NCI-H774 (cell line): Measurements from ENCODE around the gene IL19.

Source experiments
- DNase-seq: peaks from one replicate; lab custom pipeline; 2025; lab: John Stamatoyannopoulos, UW

The IL19 gene

DNA sequence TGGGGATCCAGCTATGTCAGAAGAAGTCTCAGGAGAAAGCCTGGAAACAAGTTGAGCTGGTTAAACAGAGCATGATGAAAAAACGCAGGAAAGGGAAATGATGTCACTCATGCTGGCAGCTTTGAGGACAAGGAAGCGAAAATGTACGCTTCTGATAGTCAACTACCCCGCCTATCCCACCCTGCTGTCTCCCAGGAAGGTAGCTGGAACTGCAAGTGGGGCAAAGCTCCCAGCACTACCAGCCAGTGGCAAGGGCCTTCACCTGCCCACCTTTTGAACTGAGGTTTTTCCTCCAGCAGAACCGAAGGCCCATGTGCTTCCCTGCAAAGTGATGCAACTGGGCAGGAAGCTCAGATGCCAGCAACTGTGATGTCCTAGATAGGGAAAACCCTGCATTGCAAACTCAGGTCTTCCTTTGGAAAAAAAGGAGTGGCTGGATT lies 88.5 kb downstream of the IL19 start:
- no peak for DNase-seq

DNA sequence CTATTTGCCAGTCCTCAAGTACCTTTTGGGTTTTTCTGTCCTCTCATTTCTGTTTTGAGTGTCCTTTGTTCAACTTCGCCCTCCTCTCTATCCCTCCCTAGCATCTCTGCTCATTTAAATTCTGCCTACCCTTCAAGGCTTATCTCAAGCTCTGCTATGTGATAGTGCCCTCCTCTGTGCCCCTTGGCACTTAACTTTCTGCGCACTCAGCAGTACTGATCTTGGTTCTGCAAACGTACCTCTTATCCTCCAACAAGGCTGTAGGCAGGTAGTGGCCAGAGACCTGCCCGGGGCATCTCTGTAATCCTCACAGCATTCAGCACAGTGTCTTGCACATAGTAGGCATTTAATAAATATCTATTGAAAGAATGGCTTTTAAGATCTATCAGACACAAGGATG lies 89.6 kb downstream of the IL19 start:
- no peak for DNase-seq

DNA sequence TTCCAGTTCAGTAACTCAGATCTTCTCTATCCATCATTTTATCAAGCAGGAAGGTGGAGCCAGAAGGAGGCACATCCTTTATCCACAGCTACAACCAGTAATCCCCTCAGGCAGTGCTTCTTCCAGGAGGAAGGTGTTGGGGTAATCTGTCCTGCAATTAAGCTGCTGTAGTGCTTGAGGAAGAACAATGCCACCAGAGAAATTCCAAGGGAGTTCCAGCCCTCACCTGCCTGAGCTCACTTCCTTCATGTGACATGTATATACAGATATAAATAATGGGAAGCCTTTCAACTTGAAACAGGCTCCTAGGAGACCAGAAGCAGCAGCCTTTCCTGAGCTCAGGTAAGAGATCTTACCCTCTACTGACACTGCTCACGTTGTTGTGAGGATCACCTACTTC lies 92.7 kb downstream of the IL19 start:
- DNase-seq, result no peak

DNA sequence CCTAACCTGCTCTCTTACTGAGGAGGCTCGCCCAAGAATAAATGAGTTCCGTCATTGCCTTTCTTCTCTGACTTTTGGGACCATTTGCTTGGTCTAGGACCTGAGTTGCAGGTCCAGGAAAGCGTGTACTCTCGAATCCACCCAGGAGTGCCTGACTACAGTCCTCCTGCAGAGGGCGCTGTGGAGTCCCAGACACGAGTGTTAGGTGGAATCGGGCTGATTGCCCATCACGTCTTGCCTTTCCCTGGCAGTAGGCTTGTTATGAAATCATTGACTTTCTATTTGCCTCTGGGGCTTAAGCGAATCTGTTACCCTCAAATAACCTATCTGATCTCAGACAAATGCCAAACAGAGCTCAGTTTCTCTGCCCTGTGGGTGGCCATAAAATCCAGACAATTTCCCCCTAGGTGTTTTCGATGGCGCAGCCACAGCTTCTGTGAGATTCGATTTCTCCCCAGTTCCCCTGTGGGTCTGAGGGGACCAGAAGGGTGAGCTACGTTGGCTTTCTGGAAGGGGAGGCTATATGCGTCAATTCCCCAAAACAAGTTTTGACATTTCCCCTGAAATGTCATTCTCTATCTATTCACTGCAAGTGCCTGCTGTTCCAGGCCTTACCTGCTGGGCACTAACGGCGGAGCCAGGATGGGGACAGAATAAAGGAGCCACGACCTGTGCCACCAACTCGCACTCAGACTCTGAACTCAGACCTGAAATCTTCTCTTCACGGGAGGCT lies 94.5 kb downstream of the IL19 start, which contains the start of gene IL20:
IL20 (plus strand) TSS at position 685 of the 733 bp plus-strand sequence. CDS start 230 bp downstream, outside the sequence.
- peak; percentile 5 for DNase-seq

DNA sequence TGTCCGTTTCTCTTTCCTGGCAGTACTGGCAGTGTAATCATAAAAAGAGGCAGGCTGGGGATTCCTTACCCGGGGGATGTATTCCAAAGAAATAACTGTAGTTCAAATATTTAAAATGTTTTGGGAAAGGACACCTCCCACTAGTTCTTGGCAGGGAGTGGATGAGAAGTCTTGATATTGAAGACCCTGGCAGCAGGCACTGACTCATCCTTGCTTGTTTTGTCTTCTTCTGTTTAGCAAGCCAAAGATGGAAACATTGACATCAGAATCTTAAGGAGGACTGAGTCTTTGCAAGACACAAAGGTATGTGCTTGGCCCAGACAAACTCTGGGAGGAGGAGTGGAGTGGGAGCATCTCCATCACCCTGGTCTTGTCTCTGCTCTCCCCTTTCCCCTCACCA lies 95.5 kb downstream of the IL19 start:
- DNase-seq, result no peak

DNA sequence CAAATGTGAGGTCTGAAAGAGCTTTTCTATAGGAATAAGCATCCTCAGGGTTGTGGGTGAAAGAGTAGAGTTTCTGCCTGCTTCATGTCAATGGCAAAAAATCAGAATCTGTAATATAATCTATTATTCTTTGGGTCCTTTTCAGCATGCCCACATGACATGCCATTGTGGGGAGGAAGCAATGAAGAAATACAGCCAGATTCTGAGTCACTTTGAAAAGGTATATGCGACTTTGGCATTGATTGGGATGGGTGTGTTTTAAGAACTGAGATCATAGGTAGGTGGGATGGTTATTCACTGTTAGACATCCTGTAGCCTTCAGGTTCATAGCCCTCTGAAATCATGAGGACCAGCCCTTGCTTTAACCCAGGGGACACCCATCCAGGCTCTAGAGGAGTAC lies 96.7 kb downstream of the IL19 start:
- no peak for DNase-seq

DNA sequence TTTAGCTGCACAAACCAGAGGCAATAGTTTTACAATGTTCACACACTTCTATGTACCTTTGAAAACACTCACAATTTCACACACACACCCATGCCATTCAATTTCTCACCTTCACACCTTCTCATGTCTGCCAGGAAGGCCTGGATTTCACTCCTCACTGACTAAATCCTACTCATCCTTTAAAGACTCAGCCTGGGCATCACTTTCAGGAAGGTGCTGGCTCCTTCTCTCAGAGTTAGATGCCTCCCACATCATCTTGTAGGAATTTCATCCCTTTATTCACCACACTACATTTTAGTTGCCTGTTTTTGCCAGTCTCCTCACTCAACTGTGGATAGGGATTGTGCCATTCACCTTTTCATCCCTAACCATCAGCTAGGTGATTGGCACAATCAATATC lies 97.1 kb downstream of the IL19 start:
- DNase-seq, result no peak

DNA sequence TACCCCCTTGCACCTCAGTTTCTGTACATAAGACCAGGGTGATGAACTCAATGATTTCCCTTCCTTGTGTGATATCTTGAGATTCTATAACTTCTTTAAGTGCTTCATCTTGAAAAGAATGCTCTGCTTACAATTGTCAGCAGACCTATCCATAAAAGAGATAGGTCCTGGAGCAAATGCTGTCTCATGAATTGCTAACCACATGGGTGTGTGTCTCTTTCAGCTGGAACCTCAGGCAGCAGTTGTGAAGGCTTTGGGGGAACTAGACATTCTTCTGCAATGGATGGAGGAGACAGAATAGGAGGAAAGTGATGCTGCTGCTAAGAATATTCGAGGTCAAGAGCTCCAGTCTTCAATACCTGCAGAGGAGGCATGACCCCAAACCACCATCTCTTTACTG lies 97.7 kb downstream of the IL19 start:
- DNase-seq, result no peak

DNA sequence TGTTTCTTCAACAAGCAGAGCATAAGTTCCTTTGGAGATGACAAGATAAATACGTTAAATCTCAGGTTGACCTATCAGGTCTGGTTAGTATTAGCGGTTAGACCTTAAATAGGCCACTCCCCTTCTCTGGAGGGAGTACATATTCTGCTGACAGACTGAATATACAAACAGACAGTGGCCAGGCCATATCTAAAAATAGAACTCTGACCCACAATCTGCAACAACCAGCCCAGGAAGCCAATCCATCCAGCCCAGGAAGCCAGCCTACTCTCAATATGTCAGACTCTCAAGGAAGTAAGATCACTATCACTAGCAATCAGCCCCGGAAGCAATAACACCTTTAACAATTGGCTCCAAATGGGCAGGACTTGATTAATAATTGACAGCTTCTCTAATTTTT lies 101.6 kb downstream of the IL19 start:
- no peak for DNase-seq

DNA sequence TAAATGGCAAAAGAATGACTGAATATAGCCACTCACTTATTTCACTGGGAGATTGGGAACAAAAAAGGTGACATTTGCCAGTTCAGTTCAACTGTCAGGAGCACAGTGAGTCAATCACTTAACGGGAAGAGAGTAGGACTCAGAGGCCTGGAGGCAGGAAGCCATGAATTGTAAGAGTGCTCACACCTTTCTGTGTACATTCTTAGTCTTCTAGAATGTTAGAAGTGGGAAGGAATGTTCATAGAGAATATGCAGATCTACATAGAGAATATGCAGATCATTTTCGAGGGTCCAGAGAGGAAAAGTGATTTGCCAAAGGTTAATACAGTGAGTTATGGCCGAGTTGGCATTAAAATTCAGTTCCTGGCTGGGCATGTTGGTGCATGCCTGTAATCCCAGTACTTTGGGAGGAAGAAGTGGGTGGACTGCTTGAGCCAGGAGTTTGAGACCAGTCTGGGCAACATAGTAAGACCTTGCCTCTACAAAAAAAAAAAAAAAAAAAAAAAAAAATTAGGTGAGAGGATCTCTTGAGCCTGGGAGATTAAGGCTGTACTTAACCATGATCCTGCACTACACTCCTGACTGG lies 103.1 kb downstream of the IL19 start:
- no peak for DNase-seq

DNA sequence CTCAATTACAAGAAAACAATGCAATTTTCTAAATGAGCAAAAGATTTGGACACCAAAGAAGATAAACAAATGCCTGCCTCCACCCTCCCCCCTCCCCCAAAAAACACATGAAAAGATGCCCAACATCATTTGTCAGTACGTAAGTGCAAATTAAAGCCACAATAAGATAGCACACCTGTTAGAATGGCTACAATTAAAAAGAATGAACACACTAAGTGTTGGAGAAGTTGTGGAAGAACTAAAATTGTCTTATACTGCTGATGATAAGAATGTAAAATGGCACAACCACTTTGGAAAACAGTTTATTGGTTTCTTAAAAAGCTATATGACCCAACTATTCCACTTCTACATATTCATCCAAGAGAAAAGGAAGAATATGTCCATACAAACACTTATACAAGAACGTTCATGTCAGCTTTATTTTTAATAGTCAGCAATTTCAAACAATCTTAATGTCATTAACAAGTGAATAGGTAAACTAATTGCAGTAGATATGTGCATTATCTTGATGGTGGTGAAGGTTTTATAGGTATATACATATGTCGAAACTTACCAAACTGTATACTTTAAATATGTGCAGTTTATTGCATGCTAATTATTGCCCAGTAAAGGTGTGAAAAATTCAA lies 105.3 kb downstream of the IL19 start:
- no peak for DNase-seq

DNA sequence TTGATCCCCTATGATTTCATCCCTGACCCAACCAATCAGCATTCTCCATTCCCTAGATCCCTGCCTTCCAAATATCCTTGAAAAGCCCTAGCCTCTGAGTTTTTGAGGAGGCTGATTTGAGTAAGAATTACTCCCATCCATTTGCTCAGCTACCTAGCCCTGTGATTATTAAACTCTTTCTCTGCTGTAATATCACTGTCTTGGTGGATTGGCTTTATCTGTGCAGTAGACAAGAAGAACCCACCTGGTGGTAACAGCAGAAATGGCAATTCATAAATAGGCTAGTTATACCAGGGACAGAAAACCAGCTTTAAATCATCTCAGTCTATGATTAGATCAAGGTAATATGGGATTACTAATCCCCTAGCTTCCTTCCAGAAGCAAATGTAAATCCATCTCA lies 107.9 kb downstream of the IL19 start:
- no peak for DNase-seq

DNA sequence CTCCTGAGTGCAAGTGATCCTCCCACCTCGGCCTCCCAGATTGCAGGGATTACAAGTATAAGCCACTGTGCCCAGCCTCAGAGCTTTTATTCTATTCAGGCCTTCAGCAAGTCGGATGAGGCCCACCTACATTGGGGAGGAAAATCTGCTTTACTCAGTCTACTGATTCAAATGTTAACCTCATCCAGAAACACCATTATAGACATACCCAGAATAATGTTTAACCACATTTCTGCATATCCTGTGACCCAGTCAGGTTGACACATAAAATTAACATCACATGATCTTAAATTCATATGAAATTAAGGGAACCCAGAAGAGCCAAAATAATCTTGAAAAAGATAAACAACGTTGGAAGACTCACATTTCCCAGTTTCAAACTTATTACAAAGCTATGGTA lies 109.7 kb downstream of the IL19 start:
- no peak for DNase-seq

DNA sequence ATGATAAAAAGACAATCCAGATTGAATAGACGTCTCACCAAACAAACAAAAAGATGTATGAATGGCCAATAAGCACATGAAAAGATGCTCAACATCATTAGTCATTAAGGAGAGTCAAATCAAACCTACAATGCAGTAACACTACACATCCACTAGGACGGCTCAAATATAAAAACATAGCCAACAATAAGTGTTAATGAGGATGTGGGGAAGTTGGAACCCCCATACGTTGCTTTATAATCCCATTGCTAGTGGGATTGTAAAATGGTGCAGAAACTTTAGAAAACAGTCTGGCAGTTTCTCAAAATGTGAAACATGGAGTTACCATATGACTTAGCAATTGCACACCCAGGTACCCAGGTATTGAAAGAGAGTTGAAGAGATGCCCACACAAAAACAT lies 112.0 kb downstream of the IL19 start:
- DNase-seq, result no peak

DNA sequence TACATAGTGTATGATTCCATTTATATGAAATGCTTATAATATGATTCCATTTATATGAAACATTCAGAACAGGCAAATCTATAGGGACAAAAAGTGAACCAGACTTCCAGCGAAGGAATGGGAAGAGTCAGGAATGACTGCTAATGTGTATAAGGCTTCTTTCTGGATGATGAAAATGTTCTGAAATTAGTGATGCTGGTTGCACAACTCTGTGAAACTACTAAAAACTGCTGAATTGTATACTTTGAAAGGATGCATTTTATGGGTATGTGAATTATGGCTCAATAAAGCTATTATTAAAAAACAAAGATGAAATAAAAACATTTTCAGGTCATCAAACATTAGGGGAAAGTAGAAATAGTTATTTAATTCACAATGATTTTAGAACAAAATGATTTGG lies 112.6 kb downstream of the IL19 start:
- DNase-seq, result no peak

DNA sequence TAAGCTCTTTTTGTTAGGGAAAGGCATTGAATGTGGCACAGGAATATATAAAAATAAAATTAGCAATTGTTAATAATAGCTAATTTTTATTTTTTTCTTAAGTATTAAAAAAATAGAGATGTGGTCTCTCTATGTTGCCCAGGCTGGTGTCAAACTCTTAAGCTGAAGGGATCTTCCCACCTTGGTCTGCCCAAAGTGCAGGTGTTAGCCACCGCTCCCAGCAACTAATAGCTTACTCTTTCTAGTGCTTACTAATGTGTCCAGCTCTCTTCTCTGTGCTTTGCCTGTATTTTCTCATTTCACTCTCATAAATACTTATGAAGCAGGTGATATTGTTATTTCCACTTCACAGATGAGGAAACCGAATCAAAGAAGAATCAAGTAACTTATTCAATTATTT lies 113.3 kb downstream of the IL19 start:
- no peak for DNase-seq

DNA sequence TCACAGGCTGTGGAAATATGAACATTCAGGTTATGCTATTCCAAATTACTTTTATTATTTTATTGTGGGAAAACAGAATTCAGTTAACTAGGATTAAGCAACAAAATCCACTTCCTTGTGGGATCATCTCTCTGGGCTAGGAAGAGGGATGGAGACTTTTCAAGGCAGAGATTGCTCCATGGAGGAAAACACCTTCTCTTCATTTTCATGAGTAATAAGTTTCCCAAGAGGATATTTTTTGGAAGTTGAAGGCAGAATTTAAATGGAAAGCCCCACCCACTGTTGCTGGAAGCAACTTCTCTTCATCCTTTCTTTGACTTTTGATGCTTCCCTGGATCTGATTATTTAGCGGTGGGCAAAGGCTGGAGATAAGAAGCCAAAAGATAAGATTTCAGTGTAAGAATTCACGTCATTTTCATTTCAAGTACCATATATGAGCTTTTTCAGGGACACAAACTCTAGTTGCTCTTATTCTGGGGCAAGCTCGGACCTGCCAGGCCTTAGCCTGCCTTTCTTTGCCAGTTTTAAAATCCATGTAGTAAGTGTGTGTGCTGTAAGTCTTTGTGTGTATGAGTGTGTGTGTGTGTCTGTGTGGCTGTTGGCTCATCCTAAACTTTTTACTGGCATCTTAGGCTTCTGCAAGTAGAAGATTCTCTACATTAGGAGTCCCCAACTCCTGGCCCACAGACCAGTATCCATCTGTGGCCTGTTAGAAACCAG lies 114.9 kb downstream of the IL19 start:
- no peak for DNase-seq

DNA sequence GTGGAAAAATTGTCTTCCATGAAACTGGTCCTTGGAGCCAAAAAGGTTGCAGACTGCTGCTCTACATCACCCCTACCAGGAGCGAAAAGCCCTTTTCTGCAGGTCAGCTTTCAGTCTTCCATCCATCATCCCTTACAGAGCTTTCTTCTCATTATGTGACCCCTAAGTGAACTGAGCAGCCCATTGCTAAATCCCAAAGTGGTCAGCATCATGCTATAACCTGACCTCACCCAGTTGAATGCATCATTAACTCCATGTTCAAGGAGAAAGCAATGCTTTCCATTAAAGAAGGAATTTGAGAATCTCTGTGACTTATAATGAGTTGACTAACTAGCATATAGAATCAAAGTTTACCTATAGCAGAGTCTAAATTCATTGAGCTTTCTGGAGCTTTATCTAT lies 116.3 kb downstream of the IL19 start:
- DNase-seq, result no peak

DNA sequence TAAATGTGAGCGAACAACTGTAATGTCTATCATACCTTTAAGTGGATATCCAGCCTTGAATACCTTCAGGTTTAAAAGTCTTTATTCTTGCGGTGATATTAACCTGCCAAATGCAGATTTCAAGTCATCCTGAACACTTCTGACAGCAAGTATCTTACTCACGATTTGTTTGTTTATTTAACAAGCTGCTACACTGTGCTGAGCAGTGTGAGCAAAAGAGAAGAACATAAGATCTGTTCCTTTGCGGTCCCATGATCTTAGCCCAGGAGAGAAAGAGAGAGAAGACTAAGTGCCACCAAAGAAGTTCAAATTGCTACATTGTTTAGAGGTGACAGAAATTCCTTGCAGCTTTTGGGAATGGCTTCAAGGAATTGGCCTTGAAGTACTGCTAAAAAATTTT lies 117.1 kb downstream of the IL19 start:
- DNase-seq, result no peak

DNA sequence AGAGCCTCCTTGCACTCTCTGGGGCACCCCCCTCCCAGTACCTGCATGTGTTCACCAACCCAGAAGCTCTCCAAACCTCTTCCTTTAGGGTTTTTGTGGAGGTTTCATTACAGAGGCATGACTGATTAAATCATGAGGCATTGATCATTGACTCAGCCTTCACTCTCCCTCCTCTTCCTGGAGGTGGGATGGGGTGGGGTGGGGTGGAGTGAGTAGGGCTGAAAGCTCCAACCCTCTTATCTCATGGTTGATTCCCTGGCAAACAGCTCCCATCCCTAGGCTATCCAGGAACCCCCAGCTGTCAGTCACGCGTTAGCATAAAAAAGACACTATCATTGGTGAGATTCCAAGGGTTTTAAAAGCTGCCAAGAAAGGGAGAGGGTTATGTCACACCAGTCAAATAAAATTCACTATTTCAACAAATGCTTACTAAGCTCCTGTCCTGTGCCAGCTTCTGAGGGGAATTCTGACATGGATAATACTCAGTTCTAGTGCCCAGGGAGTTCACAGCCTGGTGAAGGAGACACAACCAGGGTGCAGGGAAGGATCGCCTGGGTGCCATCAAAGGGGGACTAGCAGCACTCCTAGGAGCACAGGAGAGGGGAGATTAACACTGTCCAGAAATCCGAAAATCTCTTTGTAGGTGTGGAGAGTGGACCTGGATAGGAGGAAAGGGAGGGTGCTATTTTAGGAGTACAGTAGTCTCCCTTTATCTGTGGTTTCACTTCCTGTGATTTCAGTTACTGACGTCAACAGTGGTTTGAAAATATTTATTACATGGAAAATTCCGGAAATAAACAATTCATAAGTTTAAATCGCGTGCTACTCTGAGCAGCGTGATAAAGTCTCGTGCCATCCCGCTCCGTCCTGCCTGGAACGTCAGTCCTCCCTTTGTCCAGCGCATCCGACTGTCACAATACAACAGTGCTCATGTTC lies 119.8 kb downstream of the IL19 start:
- no peak for DNase-seq

DNA sequence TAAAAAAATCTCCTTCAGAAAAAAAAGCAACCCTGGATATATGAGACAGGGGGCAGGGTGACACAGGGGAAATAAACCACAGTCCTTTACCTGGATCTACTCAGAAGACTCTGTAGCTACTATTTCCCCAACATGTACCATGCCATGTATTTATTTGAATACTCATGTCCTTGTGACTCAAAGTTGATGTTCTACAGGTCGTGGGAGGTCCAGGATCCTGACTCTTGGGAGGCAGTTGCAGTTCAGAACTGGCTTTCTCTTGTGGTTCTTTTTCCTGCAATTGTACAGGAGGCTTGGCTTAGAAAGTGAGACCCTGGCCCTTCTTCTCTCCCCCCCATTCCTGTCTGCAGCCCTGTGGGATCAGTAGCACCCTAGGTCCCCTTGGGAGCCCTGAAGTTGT lies 120.8 kb downstream of the IL19 start:
- no peak for DNase-seq
